Sigmoid colon (tissue), 7 donors: ENCODE results near the gene RGS19. TPM values are rescaled to one million over a fixed set of nuclear protein-coding genes. Genes with fewer than 3 reads are reported as not detected.

Experiments
- DNase-seq: peaks from one replicate; pipeline ENCODE4 v3.0.0-alpha.2; 2019
- H3K27ac ChIP-seq, 4 donors: fragments of 200-600 bp; sonication (generic); one replicate each; pipeline ENCODE4 v1.5.1; 2016 to 2019; ENCODE audit warnings: mild to moderate bottlenecking in 1 of 4
- H3K27me3 ChIP-seq, 3 donors: fragments of 200-600 bp; sonication (generic); one replicate each; pipeline ENCODE4 v1.5.1; 2019; ENCODE audit warnings: mild to moderate bottlenecking in 1 of 3
- H3K36me3 ChIP-seq, 4 donors: fragments of 200-600 bp; sonication (generic); one replicate each; pipeline ENCODE4 v1.5.1; 2016 to 2019
- H3K4me1 ChIP-seq, 4 donors: fragments of 200-600 bp; sonication (generic); one replicate each; pipeline ENCODE4 v1.5.1; 2017 to 2019
- H3K4me3 ChIP-seq, 4 donors: fragments of 200-600 bp; sonication (generic); one replicate each; pipeline ENCODE4 v1.5.1; 2017 to 2019; ENCODE audit warnings: mild to moderate bottlenecking in 2 of 4, moderate library complexity in 1 of 4
- H3K9me3 ChIP-seq, 4 donors: fragments of 200-600 bp in 3 of 4; sonication (generic) in 3 of 4; one replicate each; pipeline versions ENCODE4 v1.5.1 to v1.6.1; 2013 to 2019
- EP300 ChIP-seq, 4 donors: sonication (generic); formaldehyde crosslinking; IDR thresholded peaks; one replicate each; pipeline ENCODE4 v1.6.1; 2017; ENCODE audit warnings: antibody characterized with exemption in 4 of 4
- POLR2A ChIP-seq, 2 donors: fragments of 450-650 bp; IDR thresholded peaks; one replicate each; pipeline ENCODE4 v1.6.1; 2016; ENCODE audit warnings: antibody characterized with exemption in 2 of 2, mild to moderate bottlenecking in 2 of 2, moderate library complexity in 2 of 2
- POLR2AphosphoS5 ChIP-seq, 4 donors: sonication (generic); formaldehyde crosslinking; IDR thresholded peaks; one replicate each; pipeline ENCODE4 v1.6.1; 2017; ENCODE audit warnings: antibody characterized with exemption in 4 of 4
- WGBS, 2 donors: extraction: QIAGEN DNeasy Blood & Tissue Kit; methylation state at CpG; one replicate each; pipeline ENCODE4 v1.1.7; 2013; 5-methylcytosine and 5-hydroxymethylcytosine counted together
- intact Hi-C: fragments of 100-400 bp; cut with DNase I; formaldehyde crosslinking; loops from one replicate; pipeline ENCODE4 v1.15.1; 2023
- polyA plus RNA-seq, 3 donors: library from polyadenylated mRNA; stranded (reverse); fragments of 200-250 nt; gene quantifications; one replicate each; pipeline ENCODE4 v1.2.3, GENCODE V29; 2013
- total RNA-seq, 4 donors: library from RNA; depleted of rRNA; stranded (reverse); fragments of >200 nt; gene quantifications; one replicate each; pipeline ENCODE4 v1.1.0, GENCODE V29; 2016
- TF ChIP-seq, protein P1 (sequence below), 4 experiments: fragments of 450-650 bp in 3 of 4; fragments of 200-600 bp in 1 of 4; IDR thresholded peaks; one replicate each; pipeline ENCODE4 v1.5.1; 2016 to 2019; ENCODE audit warnings: antibody characterized with exemption in 4 of 4, mild to moderate bottlenecking in 3 of 4, moderate library complexity in 2 of 4
- donor health status: healthy with polysubstance abuse.
- donor health status: Bipolar disorder and iron deficiency.
- donor health status: healthy.

Gene RGS19
- total and polyA plus RNA-seq, 7 donors: 7.5 to 22.0 (median 11.6) TPM

- peaks cover 0 to 35% (median 30%) of the 10 kb centered on the region in 3 donors for H3K27me3 ChIP-seq
- no peaks in the 10 kb centered on the region for H3K9me3 ChIP-seq
- TF ChIP-seq, protein P1, sequence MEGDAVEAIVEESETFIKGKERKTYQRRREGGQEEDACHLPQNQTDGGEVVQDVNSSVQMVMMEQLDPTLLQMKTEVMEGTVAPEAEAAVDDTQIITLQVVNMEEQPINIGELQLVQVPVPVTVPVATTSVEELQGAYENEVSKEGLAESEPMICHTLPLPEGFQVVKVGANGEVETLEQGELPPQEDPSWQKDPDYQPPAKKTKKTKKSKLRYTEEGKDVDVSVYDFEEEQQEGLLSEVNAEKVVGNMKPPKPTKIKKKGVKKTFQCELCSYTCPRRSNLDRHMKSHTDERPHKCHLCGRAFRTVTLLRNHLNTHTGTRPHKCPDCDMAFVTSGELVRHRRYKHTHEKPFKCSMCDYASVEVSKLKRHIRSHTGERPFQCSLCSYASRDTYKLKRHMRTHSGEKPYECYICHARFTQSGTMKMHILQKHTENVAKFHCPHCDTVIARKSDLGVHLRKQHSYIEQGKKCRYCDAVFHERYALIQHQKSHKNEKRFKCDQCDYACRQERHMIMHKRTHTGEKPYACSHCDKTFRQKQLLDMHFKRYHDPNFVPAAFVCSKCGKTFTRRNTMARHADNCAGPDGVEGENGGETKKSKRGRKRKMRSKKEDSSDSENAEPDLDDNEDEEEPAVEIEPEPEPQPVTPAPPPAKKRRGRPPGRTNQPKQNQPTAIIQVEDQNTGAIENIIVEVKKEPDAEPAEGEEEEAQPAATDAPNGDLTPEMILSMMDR (IDR thresholded peaks at IDR 0.05): peak; percentile 60 to 83 (median 77)
- TF ChIP-seq POLR2A (IDR thresholded peaks at IDR 0.05): no peak
- DNase-seq: peak; percentile 82
- peak overlapping the region in 1 of 4 donors; percentile 10 for H3K4me3 ChIP-seq
- 27 to 38% methylated on average over 33 of the region's 33 CpGs for WGBS, 2 donors
- H3K4me1 ChIP-seq: peaks cover 0 to 15% (median 7%) of the 10 kb centered on the region in 4 donors
- H3K36me3 ChIP-seq: no peaks in the 10 kb centered on the region
- intact Hi-C loops: no loop called here
- peak overlapping the region; percentile 10 to 71 (median 48) for H3K27ac ChIP-seq
These were observed 21.5 kb downstream of the RGS19 start for GRCh38 chr20:64057628-64058498.

DNA sequence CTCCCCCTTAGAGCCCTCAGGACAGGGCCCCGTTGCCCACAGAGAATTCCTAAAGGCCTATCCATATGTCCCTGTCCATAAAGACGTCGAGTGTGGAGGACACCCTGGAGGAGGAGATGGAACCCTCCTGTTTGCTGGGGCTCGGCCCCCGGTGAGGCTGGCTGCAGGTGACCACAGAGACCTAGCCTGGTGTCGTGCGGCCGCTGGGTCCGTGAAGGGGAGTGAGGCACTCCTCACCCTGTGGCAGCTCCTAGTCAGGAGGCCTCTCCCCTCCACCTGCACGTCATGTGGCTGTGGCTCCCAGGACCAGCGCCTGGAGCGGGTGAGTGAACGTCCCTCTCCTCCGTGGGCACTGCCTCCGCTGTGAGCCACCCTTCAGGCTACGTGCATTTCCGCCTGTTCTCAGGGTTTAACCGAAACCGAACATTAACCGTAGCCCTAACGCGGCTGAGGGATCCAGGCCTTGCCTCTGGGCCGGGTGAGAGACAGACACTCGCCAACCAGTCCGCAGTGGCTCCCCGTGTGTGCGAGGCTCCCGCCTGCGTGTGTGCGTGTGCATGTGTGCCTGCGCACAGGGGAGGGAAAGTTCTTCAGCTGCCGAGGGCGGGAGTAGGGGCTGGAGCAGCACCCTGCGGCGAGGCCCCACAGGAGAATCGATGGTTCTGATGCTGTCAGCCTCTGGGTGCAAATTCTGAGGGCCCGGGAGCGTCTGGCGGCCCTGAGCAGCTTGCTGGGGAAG is 22.3 kb downstream of the RGS19 start:
- DNase-seq: no peak
- Histone ChIP-seq H3K4me3 (peak overlapping the region in 1 of 4 donors; percentile 10), H3K27me3 (peaks cover 0 to 43% (median 35%) of the 10 kb centered on the region in 3 donors), H3K36me3 (no peaks in the 10 kb centered on the region), H3K4me1 (peaks cover 0 to 8% (median 2%) of the 10 kb centered on the region in 4 donors), H3K27ac (peak overlapping the region; percentile 10 to 71 (median 48)), H3K9me3 (no peaks in the 10 kb centered on the region)
- TF ChIP-seq EP300 (IDR thresholded peaks at IDR 0.05): no peak
- TF ChIP-seq POLR2A (IDR thresholded peaks at IDR 0.05): no peak
- TF ChIP-seq, protein P1 (IDR thresholded peaks at IDR 0.05): no peak
- no peak for TF ChIP-seq POLR2AphosphoS5 (IDR thresholded peaks at IDR 0.05)
- intact Hi-C loops: no loop called here
- WGBS, 2 donors: 60 to 66% methylated on average over 39 of the region's 39 CpGs

DNA sequence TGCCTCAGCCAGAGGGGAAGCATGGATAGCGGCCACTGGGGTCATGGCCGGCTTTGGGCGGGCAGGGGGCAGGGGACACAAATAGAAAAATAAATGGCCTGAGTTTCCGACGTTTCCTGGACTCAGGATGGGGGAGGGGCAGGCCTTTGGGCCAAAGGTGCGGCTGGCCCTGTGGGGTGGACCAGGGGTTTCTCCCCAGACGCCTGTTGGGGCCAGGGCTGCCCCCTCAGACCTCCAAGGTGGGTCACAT is 22.8 kb downstream of the RGS19 start:
- Histone ChIP-seq H3K9me3 (no peaks in the 10 kb centered on the region), H3K27ac (peak overlapping the region; percentile 10 to 71 (median 48)), H3K4me1 (peaks cover 0 to 7% (median 0%) of the 10 kb centered on the region in 4 donors), H3K27me3 (peaks cover 2 to 48% (median 40%) of the 10 kb centered on the region in 3 donors), H3K36me3 (no peaks in the 10 kb centered on the region), H3K4me3 (no peak overlapping the region)
- TF ChIP-seq POLR2A (IDR thresholded peaks at IDR 0.05): no peak
- no peak for TF ChIP-seq POLR2AphosphoS5 (IDR thresholded peaks at IDR 0.05)
- TF ChIP-seq, protein P1 (IDR thresholded peaks at IDR 0.05): no peak
- no peak for TF ChIP-seq EP300 (IDR thresholded peaks at IDR 0.05)
- DNase-seq: no peak
- WGBS, 2 donors: 43 to 61% methylated on average over 7 of the region's 7 CpGs
- intact Hi-C loops: no loop called here

- TF ChIP-seq, protein P1 (IDR thresholded peaks at IDR 0.05): no peak
- TF ChIP-seq EP300 (IDR thresholded peaks at IDR 0.05): no peak
- no peak for TF ChIP-seq POLR2AphosphoS5 (IDR thresholded peaks at IDR 0.05)
- TF ChIP-seq POLR2A (IDR thresholded peaks at IDR 0.05): no peak
- 45 to 55% methylated on average over 22 of the region's 22 CpGs for WGBS, 2 donors
- no peaks in the 10 kb centered on the region for H3K36me3 ChIP-seq
- peaks cover 0 to 7% (median 0%) of the 10 kb centered on the region in 4 donors for H3K4me1 ChIP-seq
- peak overlapping the region; percentile 10 to 71 (median 52) for H3K27ac ChIP-seq
- intact Hi-C loops: no loop called here
- no peak for DNase-seq
- no peaks in the 10 kb centered on the region for H3K9me3 ChIP-seq
- H3K27me3 ChIP-seq: peaks cover 7 to 53% (median 45%) of the 10 kb centered on the region in 3 donors
- no peak overlapping the region for H3K4me3 ChIP-seq
These were observed 23.3 kb downstream of the RGS19 start for GRCh38 chr20:64055893-64056638.
